Panc1 (cell line): ENCODE results near the gene ABHD2. TPM values are rescaled to one million over a fixed set of nuclear protein-coding genes. Genes with fewer than 3 reads are reported as not detected.
"Not testable (repeated sequence)": the region's sequence is repeated elsewhere in the genome, so short reads cannot be mapped to it uniquely, and the experiment has no call there.

Experiments used
- ATAC-seq: fragments of 200-7000 bp; cut with Tn5 transposase; 2 replicates; pipeline ENCODE4 v1.9.1; 2020; ENCODE audit warnings: mild to moderate bottlenecking, moderate library complexity
- BruUV-seq: library from RNA; stranded (reverse); fragments of 400-500 nt; replicated peaks from 2 replicates; lab custom pipeline; 2021; lab: Mats Ljungman, UMichigan
- CTCF ChIA-PET: fragments of 300-600 bp; sonication (Branson Sonifier 250); formaldehyde crosslinking; loops from one replicate; lab custom pipeline; 2022; ENCODE audit warnings: antibody characterized with exemption; lab: Charles Lee
- POLR2A ChIA-PET: fragments of 300-600 bp; sonication (Branson Sonifier 250); formaldehyde crosslinking; loops from one replicate; lab custom pipeline; 2022; ENCODE audit warnings: antibody characterized with exemption; lab: Charles Lee
- DNase-seq: peaks from one replicate; pipeline ENCODE4 v3.0.0-alpha.2; 2010; ENCODE audit warnings: low read depth, low spot score
- H3K27ac ChIP-seq: 2 replicates; pipeline ENCODE4 v1.5.1; 2011; ENCODE audit warnings: mild to moderate bottlenecking, low read length, inconsistent platforms
- H3K27me3 ChIP-seq: fragments of 200-500 bp; sonication (Bioruptor generic); 2 replicates; pipeline ENCODE4 v1.6.0; 2014; ENCODE audit warnings: low read length, inconsistent platforms; ENCODE audit not compliant: control insufficient read depth, insufficient read depth
- H3K36me3 ChIP-seq: fragments of 200-500 bp; sonication (Bioruptor generic); 2 replicates; pipeline ENCODE4 v1.5.1; 2014; ENCODE audit warnings: inconsistent platforms, mild to moderate bottlenecking, low read length, moderate library complexity; ENCODE audit not compliant: control insufficient read depth, insufficient read depth
- H3K4me1 ChIP-seq: 2 replicates; pipeline ENCODE4 v1.5.1; 2011; ENCODE audit warnings: inconsistent platforms, mild to moderate bottlenecking, low read length, moderate library complexity; ENCODE audit not compliant: control insufficient read depth, insufficient read depth
- H3K4me3 ChIP-seq, 2 experiments: 2 replicates each; pipeline ENCODE4 v1.5.1; 2011 to 2012; ENCODE audit warnings: low read depth in 2 of 2, low read length in 2 of 2, mild to moderate bottlenecking in 2 of 2, inconsistent platforms in 1 of 2, moderate library complexity in 1 of 2
- H3K9me3 ChIP-seq: fragments of 200-500 bp; sonication (Bioruptor generic); 2 replicates; pipeline ENCODE4 v1.5.1; 2014; ENCODE audit warnings: low read depth, mild to moderate bottlenecking, inconsistent platforms, low read length, moderate library complexity; ENCODE audit not compliant: control insufficient read depth, insufficient read depth
- CTCF ChIP-seq: fragments of 450-650 bp; IDR thresholded peaks from 2 replicates; pipeline ENCODE4 v1.5.1; 2017; ENCODE audit warnings: mild to moderate bottlenecking
- POLR2AphosphoS5 ChIP-seq: IDR thresholded peaks from 2 replicates; pipeline ENCODE4 v1.6.1; 2012; ENCODE audit warnings: mild to moderate bottlenecking, low read depth, low read length, moderate library complexity
- REST ChIP-seq, 2 experiments: IDR thresholded peaks; 2 replicates each; pipeline ENCODE4 v1.6.1; 2011 to 2012; ENCODE audit warnings: low read depth in 2 of 2, control low read depth in 1 of 2, low read length in 1 of 2, mild to moderate bottlenecking in 1 of 2, moderate library complexity in 1 of 2; ENCODE audit not compliant: insufficient read depth in 1 of 2
- SIN3A ChIP-seq: IDR thresholded peaks from 2 replicates; pipeline ENCODE4 v1.6.1; 2012; ENCODE audit warnings: low read depth, mild to moderate bottlenecking, low read length, moderate library complexity, borderline replicate concordance; ENCODE audit not compliant: insufficient read depth
- TCF7L2 ChIP-seq: IDR thresholded peaks from 2 replicates; pipeline ENCODE4 v1.6.1; 2011; ENCODE audit warnings: mild to moderate bottlenecking, low read depth, low read length, inconsistent platforms
- in situ Hi-C: cut with HindIII; loops from 2 replicates; pipeline ENCODE4 v1.10.0; 2016; ENCODE audit warnings: low sequenced_read_pairs, low pct_unique_long_range_greater_than_20kb
- intact Hi-C: fragments of 100-400 bp; cut with micrococcal nuclease; formaldehyde crosslinking; loops from one replicate; pipeline ENCODE4 v1.10.0; 2022; ENCODE audit not compliant: unreplicated experiment
- total RNA-seq: library from RNA; stranded (reverse); gene quantifications from one replicate; pipeline ENCODE4 v1.2.1, GENCODE V29; 2021; ENCODE audit not compliant: unreplicated experiment

ABHD2 gene
- total RNA-seq, 1 experiment from 2014 or later = 95.0 TPM

GRCh38 chr15:89231832-89232231 is 143.6 kb downstream of the ABHD2 start:
- H3K9me3 ChIP-seq = no peaks in the 10 kb centered on the region
- intact Hi-C loops (no loop called here), in situ Hi-C loops (no loop called here)
- no TSS peak for BruUV-seq
- ChIA-PET POLR2A (no interaction called here), CTCF (interaction anchor here (0.6 kb wide), 1 partner anchor 9 kb away, joined by 5 read pairs; no protein-coding TSS in a partner anchor)
- no peaks in the 10 kb centered on the region for H3K27me3 ChIP-seq
- no peak for DNase-seq
- TF ChIP-seq TCF7L2 (no peak), POLR2AphosphoS5 (no peak), REST (IDR thresholded peaks at IDR 0.05; ENCODE audit: insufficient read depth in 1 of 2, low read depth in 2 of 2, low read length in 1 of 2) (no peak), SIN3A (no peak)
- H3K4me1 ChIP-seq = no peaks in the 10 kb centered on the region
- no peaks in the 10 kb centered on the region for H3K36me3 ChIP-seq
- H3K27ac ChIP-seq = no peak overlapping the region
- ATAC-seq = no peak
- no peak overlapping the region for H3K4me3 ChIP-seq

- ATAC-seq, H3K9me3 ChIP-seq, POLR2A ChIA-PET, H3K27me3 ChIP-seq, DNase-seq, BruUV-seq, in situ Hi-C loops, H3K4me1 ChIP-seq, intact Hi-C loops, H3K27ac ChIP-seq, H3K4me3 ChIP-seq, H3K36me3 ChIP-seq: not testable (repeated sequence)
- CTCF ChIA-PET = interaction anchor here (0.6 to 1.1 kb wide), 4 partner anchors 9 to 95 kb away, joined by 3 to 5 read pairs (median 4); no protein-coding TSS in a partner anchor
Measured at GRCh38 chr15:89239883-89240810, 151.9 kb downstream of the ABHD2 start.

- peaks cover 7% of the 10 kb centered on the region for H3K36me3 ChIP-seq
- TSS peak; percentile 88 for BruUV-seq
- no peak for DNase-seq
- ChIA-PET POLR2A (no interaction called here), CTCF (interaction anchor here (1.4 kb wide), 1 partner anchor 36 kb away, joined by 6 read pairs; no protein-coding TSS in a partner anchor)
- ATAC-seq = no peak
- TF ChIP-seq POLR2AphosphoS5 = no peak
- no peak for TF ChIP-seq SIN3A
- TF ChIP-seq CTCF = no peak
- TF ChIP-seq TCF7L2 = no peak
- TF ChIP-seq REST (IDR thresholded peaks at IDR 0.05; ENCODE audit: insufficient read depth in 1 of 2, low read depth in 2 of 2, low read length in 1 of 2) = no peak
- H3K4me1 ChIP-seq = peaks cover 7% of the 10 kb centered on the region
- in situ Hi-C loops (no loop called here), intact Hi-C loops (no loop called here)
- no peaks in the 10 kb centered on the region for H3K9me3 ChIP-seq
- H3K27ac ChIP-seq = peak overlapping the region; percentile 92
- peak overlapping the region; percentile 82 to 96 for H3K4me3 ChIP-seq
- no peaks in the 10 kb centered on the region for H3K27me3 ChIP-seq
Measured at GRCh38 chr15:89243046-89243690, 154.9 kb downstream of the ABHD2 start.
